Ishikawa (cell line): Measurements from ENCODE around the gene NUDT2.

ENCODE experiments used
- CEBPB ChIP-seq: IDR thresholded peaks from 2 replicates; pipeline ENCODE4 v1.6.1; 2012
- CREB1 ChIP-seq: IDR thresholded peaks from 2 replicates; pipeline ENCODE4 v1.6.1; 2012; ENCODE audit warnings: low read depth
- EGR1 ChIP-seq: IDR thresholded peaks from 2 replicates; pipeline ENCODE4 v1.6.1; 2012
- EP300 ChIP-seq: IDR thresholded peaks from 2 replicates; pipeline ENCODE4 v1.6.1; 2012; ENCODE audit warnings: borderline replicate concordance
- FOXM1 ChIP-seq: IDR thresholded peaks from 2 replicates; pipeline ENCODE4 v1.6.1; 2012; ENCODE audit warnings: low read depth, borderline replicate concordance
- NFIC ChIP-seq: IDR thresholded peaks from 2 replicates; pipeline ENCODE4 v1.6.1; 2012
- RAD21 ChIP-seq: IDR thresholded peaks from 2 replicates; pipeline ENCODE4 v1.6.1; 2012; ENCODE audit warnings: low read depth
- TAF1 ChIP-seq: IDR thresholded peaks from 2 replicates; pipeline ENCODE4 v1.6.1; 2012; ENCODE audit warnings: low read depth, mild to moderate bottlenecking
- TCF12 ChIP-seq: IDR thresholded peaks from 2 replicates; pipeline ENCODE4 v1.6.1; 2012; ENCODE audit warnings: low read depth
- TEAD4 ChIP-seq: IDR thresholded peaks from 2 replicates; pipeline ENCODE4 v1.6.1; 2012
- YY1 ChIP-seq: IDR thresholded peaks from 2 replicates; pipeline ENCODE4 v1.6.1; 2012; ENCODE audit warnings: low read depth
- ZBTB7A ChIP-seq: IDR thresholded peaks from 2 replicates; pipeline ENCODE4 v1.6.1; 2012; ENCODE audit warnings: low read depth
- TF ChIP-seq, protein P1 (sequence below): IDR thresholded peaks from 2 replicates; pipeline ENCODE4 v1.6.1; 2012
- TF ChIP-seq, protein P2 (sequence below): IDR thresholded peaks from 2 replicates; pipeline ENCODE4 v1.6.1; 2012; ENCODE audit warnings: low read depth, mild to moderate bottlenecking
- TF ChIP-seq, protein P3 (sequence below): IDR thresholded peaks from 2 replicates; pipeline ENCODE4 v1.6.1; 2012

The NUDT2 gene

DNA sequence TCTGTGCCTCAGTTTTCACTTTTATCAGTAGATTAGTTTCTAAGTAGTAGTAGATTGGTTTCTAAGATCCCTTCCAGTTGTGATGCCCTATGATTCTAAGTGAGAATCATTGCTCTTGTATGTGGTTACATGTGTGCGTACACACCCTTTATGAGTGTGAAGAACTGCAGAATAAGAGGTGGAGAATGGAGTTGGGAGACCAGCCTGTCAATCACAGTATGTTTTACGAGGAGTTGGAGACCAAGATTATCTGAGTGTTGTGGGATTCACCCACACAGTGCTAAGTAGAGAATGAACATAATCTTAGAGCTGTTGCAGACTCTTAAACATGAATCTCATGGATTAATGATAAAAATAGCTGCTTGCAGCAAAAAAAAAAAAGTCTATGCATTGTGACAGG, 37.9 kb upstream of the NUDT2 start:
- no peak for TF ChIP-seq CEBPB
- no peak for TF ChIP-seq TCF12
- TF ChIP-seq ZBTB7A: no peak
- TF ChIP-seq, protein P1, sequence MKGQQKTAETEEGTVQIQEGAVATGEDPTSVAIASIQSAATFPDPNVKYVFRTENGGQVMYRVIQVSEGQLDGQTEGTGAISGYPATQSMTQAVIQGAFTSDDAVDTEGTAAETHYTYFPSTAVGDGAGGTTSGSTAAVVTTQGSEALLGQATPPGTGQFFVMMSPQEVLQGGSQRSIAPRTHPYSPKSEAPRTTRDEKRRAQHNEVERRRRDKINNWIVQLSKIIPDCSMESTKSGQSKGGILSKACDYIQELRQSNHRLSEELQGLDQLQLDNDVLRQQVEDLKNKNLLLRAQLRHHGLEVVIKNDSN: no peak
- TF ChIP-seq EGR1: no peak
- TF ChIP-seq EP300: no peak
- TF ChIP-seq RAD21: no peak
- TF ChIP-seq NFIC: no peak
- TF ChIP-seq, protein P2, sequence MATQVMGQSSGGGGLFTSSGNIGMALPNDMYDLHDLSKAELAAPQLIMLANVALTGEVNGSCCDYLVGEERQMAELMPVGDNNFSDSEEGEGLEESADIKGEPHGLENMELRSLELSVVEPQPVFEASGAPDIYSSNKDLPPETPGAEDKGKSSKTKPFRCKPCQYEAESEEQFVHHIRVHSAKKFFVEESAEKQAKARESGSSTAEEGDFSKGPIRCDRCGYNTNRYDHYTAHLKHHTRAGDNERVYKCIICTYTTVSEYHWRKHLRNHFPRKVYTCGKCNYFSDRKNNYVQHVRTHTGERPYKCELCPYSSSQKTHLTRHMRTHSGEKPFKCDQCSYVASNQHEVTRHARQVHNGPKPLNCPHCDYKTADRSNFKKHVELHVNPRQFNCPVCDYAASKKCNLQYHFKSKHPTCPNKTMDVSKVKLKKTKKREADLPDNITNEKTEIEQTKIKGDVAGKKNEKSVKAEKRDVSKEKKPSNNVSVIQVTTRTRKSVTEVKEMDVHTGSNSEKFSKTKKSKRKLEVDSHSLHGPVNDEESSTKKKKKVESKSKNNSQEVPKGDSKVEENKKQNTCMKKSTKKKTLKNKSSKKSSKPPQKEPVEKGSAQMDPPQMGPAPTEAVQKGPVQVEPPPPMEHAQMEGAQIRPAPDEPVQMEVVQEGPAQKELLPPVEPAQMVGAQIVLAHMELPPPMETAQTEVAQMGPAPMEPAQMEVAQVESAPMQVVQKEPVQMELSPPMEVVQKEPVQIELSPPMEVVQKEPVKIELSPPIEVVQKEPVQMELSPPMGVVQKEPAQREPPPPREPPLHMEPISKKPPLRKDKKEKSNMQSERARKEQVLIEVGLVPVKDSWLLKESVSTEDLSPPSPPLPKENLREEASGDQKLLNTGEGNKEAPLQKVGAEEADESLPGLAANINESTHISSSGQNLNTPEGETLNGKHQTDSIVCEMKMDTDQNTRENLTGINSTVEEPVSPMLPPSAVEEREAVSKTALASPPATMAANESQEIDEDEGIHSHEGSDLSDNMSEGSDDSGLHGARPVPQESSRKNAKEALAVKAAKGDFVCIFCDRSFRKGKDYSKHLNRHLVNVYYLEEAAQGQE: no peak
- no peak for TF ChIP-seq TAF1
- TF ChIP-seq FOXM1: no peak
- no peak for TF ChIP-seq YY1
- TF ChIP-seq, protein P3, sequence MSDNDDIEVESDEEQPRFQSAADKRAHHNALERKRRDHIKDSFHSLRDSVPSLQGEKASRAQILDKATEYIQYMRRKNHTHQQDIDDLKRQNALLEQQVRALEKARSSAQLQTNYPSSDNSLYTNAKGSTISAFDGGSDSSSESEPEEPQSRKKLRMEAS: no peak
- no peak for TF ChIP-seq TEAD4
- TF ChIP-seq CREB1: no peak

DNA sequence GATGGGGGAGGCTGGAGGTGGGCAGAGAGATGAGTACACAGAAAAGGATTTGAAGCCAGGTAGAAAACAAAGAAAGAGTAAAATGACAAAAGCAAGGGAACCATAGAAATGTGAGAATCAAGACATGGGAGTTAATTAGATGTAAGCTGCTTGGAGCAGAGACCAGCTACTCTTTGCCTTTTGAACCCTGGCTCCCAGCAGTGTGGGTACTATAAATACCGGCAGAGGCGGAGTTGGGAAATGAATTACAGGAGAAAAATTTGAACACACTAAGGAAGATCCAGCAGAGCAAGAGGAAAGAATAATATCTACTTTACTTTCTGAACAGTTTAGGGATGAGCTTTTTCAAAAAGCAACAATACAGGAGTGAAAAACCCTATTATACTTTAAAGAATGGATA, 36.8 kb upstream of the NUDT2 start:
- no peak for TF ChIP-seq ZBTB7A

DNA sequence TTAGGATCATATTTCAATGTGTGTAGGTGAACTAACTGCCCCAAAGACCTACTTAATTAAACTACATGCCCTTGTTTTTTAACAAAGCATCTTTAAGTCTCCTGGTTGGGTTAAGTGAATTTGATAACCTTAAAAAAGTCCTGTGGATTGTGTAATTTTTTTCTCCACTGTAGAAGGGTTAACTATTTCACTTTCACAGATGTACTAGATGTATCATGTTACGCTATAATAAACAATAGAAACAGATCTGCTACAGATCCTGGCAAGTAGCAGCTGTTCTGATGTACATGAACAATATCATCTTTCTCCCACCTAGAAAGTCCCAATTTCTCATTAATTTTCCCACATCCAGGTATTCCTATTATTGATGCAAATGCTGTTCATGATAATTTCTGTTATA, 19.2 kb upstream of the NUDT2 start:
- TF ChIP-seq CEBPB: no peak
- no peak for TF ChIP-seq NFIC
- no peak for TF ChIP-seq ZBTB7A
- no peak for TF ChIP-seq EGR1
- no peak for TF ChIP-seq YY1
- no peak for TF ChIP-seq EP300
- no peak for TF ChIP-seq TAF1
- TF ChIP-seq RAD21: no peak
- no peak for TF ChIP-seq FOXM1
- TF ChIP-seq, protein P2: no peak
- TF ChIP-seq, protein P1: no peak
- no peak for TF ChIP-seq TEAD4
- no peak for TF ChIP-seq CREB1
- TF ChIP-seq TCF12: no peak
- TF ChIP-seq, protein P3: no peak

DNA sequence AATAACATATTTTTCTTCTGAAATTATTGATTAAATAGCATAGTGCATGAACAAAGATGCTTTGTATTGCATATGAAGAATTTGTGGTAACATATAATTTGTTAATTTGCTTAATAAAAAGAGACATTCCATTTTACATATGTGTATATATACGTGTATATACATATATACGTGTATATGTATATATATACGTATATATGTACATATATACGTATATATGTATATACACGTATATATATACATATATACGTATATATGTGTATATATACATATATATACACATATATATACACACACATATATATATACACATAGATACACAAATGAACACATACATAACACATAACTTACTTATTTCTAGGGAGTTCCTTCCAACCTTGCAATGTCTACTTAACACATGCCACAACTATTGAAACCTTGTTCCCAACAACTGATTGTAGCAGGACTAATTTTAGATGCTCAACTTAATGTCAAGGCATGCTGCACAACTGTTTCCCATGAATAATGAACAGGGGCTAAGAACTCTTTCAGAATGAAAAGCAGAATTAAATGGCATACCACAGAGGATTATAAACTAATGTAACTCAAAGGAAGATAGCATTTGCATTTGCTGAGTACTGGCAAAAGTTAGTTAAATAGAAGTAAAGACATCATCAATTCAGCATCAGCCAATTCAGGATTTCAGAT, 17.7 kb upstream of the NUDT2 start:
- TF ChIP-seq, protein P3: no peak
- TF ChIP-seq RAD21: no peak
- no peak for TF ChIP-seq FOXM1
- TF ChIP-seq NFIC: no peak
- TF ChIP-seq ZBTB7A: no peak
- TF ChIP-seq YY1: no peak
- TF ChIP-seq, protein P1: no peak
- TF ChIP-seq TEAD4: no peak
- no peak for TF ChIP-seq EP300
- TF ChIP-seq TAF1: no peak
- TF ChIP-seq EGR1: no peak
- no peak for TF ChIP-seq CEBPB
- TF ChIP-seq, protein P2: no peak
- no peak for TF ChIP-seq CREB1
- TF ChIP-seq TCF12: no peak
